Measurements from ENCODE around the gene MICAL2. TPM values are rescaled to one million over a fixed set of nuclear protein-coding genes. Genes with fewer than 3 reads are reported as not detected.

Gene MICAL2
- total and polyA plus RNA-seq, 8 donors, result 4.8 to 38.8 (median 26.5) TPM

DNA sequence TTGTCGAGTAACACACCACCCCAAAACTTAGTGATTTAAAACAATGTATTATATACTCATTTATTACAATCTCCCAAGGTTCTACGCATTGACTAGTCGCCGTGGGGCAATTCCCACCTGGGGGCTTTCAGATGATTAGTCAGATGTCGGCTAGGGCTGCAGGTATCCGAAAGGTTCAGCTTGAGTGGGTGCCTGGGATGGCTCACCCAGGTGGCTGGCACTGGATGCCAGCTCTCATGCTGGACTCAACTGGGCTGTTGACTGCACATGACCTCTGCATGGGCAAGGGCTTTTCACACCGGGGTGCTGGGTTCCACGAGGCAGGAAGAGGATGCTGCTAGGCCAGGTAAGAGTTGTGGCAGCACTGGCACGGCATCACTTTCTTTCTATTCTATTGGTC lies 21.9 kb upstream of the MICAL2 start:
- FAIRE-seq, result no peak
- no peak for ATAC-seq
- intact Hi-C loops (cut with DNase I), result no loop called here
- no peak overlapping the region for H3K4me3 ChIP-seq
- TF ChIP-seq, protein P1, sequence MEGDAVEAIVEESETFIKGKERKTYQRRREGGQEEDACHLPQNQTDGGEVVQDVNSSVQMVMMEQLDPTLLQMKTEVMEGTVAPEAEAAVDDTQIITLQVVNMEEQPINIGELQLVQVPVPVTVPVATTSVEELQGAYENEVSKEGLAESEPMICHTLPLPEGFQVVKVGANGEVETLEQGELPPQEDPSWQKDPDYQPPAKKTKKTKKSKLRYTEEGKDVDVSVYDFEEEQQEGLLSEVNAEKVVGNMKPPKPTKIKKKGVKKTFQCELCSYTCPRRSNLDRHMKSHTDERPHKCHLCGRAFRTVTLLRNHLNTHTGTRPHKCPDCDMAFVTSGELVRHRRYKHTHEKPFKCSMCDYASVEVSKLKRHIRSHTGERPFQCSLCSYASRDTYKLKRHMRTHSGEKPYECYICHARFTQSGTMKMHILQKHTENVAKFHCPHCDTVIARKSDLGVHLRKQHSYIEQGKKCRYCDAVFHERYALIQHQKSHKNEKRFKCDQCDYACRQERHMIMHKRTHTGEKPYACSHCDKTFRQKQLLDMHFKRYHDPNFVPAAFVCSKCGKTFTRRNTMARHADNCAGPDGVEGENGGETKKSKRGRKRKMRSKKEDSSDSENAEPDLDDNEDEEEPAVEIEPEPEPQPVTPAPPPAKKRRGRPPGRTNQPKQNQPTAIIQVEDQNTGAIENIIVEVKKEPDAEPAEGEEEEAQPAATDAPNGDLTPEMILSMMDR (IDR thresholded peaks at IDR 0.05), result no peak
- H3K27me3 ChIP-seq, result no peaks in the 10 kb centered on the region
- no peak for DNase-seq
- H3K27ac ChIP-seq, result no peak overlapping the region
- no peaks in the 10 kb centered on the region for H3K36me3 ChIP-seq
- 83 to 92% methylated on average over 9 of the region's 9 CpGs for WGBS, 2 donors
- peaks cover 0 to 11% (median 0%) of the 10 kb centered on the region in 3 donors for H3K4me1 ChIP-seq
- no peaks in the 10 kb centered on the region for H3K9me3 ChIP-seq

DNA sequence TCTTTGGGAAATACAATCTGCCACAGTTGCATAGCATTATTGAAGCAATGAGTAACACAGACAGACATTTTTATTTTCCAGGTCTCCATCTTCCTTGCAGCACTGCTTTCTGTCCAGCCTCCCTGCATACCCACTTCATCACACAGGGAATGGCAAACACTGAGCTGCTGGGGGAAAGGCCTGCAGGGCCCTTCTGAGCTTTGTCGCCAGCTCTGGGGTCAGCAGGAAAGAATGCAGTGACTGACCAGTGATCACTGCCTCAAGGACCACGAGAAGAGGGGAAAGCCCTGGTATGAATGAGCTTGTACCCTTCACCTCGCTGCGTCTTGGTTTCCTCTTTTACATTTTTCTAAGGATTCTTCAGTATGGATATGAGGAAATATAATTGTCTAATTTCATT lies 21.3 kb upstream of the MICAL2 start:
- H3K27ac ChIP-seq, result no peak overlapping the region
- no peak overlapping the region for H3K4me3 ChIP-seq
- H3K36me3 ChIP-seq, result no peaks in the 10 kb centered on the region
- TF ChIP-seq, protein P1 (IDR thresholded peaks at IDR 0.05), result no peak
- no peak for FAIRE-seq
- no peak for ATAC-seq
- peaks cover 0 to 11% (median 0%) of the 10 kb centered on the region in 3 donors for H3K4me1 ChIP-seq
- H3K27me3 ChIP-seq, result no peaks in the 10 kb centered on the region
- intact Hi-C loops (cut with DNase I), result no loop called here
- WGBS, 2 donors, result 93% methylated on average over 4 of the region's 4 CpGs
- H3K9me3 ChIP-seq, result no peaks in the 10 kb centered on the region
- DNase-seq, result no peak

GRCh38 chr11:12089473-12089872 lies 20.9 kb upstream of the MICAL2 start:
- Histone ChIP-seq H3K4me3 (no peak overlapping the region), H3K27ac (no peak overlapping the region), H3K4me1 (peaks cover 0 to 11% (median 0%) of the 10 kb centered on the region in 3 donors), H3K36me3 (no peaks in the 10 kb centered on the region), H3K9me3 (no peaks in the 10 kb centered on the region), H3K27me3 (no peaks in the 10 kb centered on the region)
- TF ChIP-seq, protein P1 (IDR thresholded peaks at IDR 0.05), result no peak
- intact Hi-C loops (cut with DNase I), result no loop called here
- WGBS, 2 donors, result 84% methylated on average over 2 of the region's 2 CpGs
- ATAC-seq (no peak), FAIRE-seq (no peak), DNase-seq (no peak)

DNA sequence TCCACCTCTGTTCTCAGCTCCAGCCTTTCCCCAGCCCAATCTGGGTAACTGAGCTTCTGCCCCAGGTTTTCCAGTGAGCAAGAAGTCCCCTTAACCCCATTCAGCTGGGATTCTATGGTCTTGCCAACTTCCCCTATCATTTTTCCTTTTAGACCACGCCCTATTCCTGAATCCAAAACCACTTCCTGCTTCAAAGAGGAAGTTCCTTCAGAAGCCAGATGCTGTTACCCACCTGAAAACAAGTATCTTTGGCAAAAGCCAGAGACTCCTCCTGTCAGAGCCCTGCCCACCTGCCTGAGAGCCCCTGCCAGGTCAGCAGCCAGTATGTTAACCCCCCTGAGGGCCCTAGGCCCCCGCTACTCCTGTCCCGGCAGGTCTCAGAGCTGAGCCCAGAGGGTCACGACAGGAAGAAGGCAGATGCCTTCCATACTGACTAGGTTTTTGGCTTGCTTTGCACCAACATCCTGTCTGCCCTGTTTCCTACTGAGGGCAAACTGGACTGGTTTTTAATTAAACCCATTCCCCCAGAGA lies 20.3 kb upstream of the MICAL2 start:
- Histone ChIP-seq H3K27ac (peak overlapping the region in 2 of 4 donors; percentile 44 to 59), H3K36me3 (no peaks in the 10 kb centered on the region), H3K9me3 (no peaks in the 10 kb centered on the region), H3K4me3 (no peak overlapping the region), H3K4me1 (peaks cover 0 to 11% (median 0%) of the 10 kb centered on the region in 3 donors), H3K27me3 (no peaks in the 10 kb centered on the region)
- 80 to 91% methylated on average over 4 of the region's 4 CpGs for WGBS, 2 donors
- TF ChIP-seq, protein P1 (IDR thresholded peaks at IDR 0.05), result no peak
- intact Hi-C loops (cut with DNase I), result no loop called here
- no peak for DNase-seq
- no peak for FAIRE-seq
- peak in 1 of 4 donors; percentile 34 for ATAC-seq

GRCh38 chr11:12090761-12091258 lies 19.6 kb upstream of the MICAL2 start:
- intact Hi-C loops (cut with DNase I), result no loop called here
- WGBS, 2 donors, result 79 to 81% methylated on average over 4 of the region's 4 CpGs
- no peak overlapping the region for H3K4me3 ChIP-seq
- H3K4me1 ChIP-seq, result peaks cover 0 to 11% (median 0%) of the 10 kb centered on the region in 3 donors
- FAIRE-seq (no peak), DNase-seq (no peak), ATAC-seq (peak in 3 of 4 donors; percentile 64 to 71 (median 67))
- TF ChIP-seq, protein P1 (IDR thresholded peaks at IDR 0.05), result no peak
- no peaks in the 10 kb centered on the region for H3K27me3 ChIP-seq
- no peaks in the 10 kb centered on the region for H3K9me3 ChIP-seq
- no peaks in the 10 kb centered on the region for H3K36me3 ChIP-seq
- H3K27ac ChIP-seq, result peak overlapping the region in 1 of 4 donors; percentile 8
